GM23338 (cell line): ENCODE measurements around the gene PCDHAC2. TPM values are rescaled to one million over a fixed set of nuclear protein-coding genes. Genes with fewer than 3 reads are reported as not detected.

Source experiments
- ATAC-seq: fragments of 200-7000 bp; cut with Tn5 transposase; 3 replicates; pipeline ENCODE4 v1.9.1; 2020
- DNase-seq: peaks from one replicate; pipeline ENCODE4 v3.0.0-alpha.2; 2015; ENCODE audit warnings: low spot score
- H2AFZ ChIP-seq: fragments of 200-600 bp; sonication (generic); 2 replicates; pipeline ENCODE4 v1.8.0; 2016; ENCODE audit warnings: antibody characterized with exemption, mild to moderate bottlenecking, moderate library complexity
- H3F3A ChIP-seq: fragments of 200-600 bp; sonication (generic); replicated peaks from 2 replicates; pipeline ENCODE4 v1.8.0; 2017; ENCODE audit warnings: antibody characterized with exemption, mixed run types, low read depth
- H3K27ac ChIP-seq: fragments of 200-600 bp; sonication (generic); 2 replicates; pipeline ENCODE4 v1.6.1; 2016; ENCODE audit warnings: low read depth
- H3K27me3 ChIP-seq: fragments of 200-600 bp; sonication (generic); 2 replicates; pipeline ENCODE4 v1.8.0; 2016; ENCODE audit warnings: mild to moderate bottlenecking, mixed run types, moderate library complexity; ENCODE audit not compliant: insufficient read depth
- H3K36me3 ChIP-seq: fragments of 200-600 bp; sonication (generic); 2 replicates; pipeline ENCODE4 v1.8.0; 2016; ENCODE audit warnings: mild to moderate bottlenecking; ENCODE audit not compliant: insufficient read depth
- H3K4me1 ChIP-seq: fragments of 200-600 bp; sonication (generic); 2 replicates; pipeline ENCODE4 v1.8.0; 2016; ENCODE audit warnings: mild to moderate bottlenecking, moderate library complexity; ENCODE audit not compliant: insufficient read depth
- H3K4me2 ChIP-seq: fragments of 200-600 bp; sonication (generic); 2 replicates; pipeline ENCODE4 v1.7.1; 2017; ENCODE audit warnings: mixed run types
- H3K4me3 ChIP-seq: fragments of 200-600 bp; sonication (generic); 2 replicates; pipeline ENCODE4 v1.6.1; 2016; ENCODE audit warnings: mixed run types
- H3K79me2 ChIP-seq: fragments of 200-600 bp; sonication (generic); replicated peaks from 2 replicates; pipeline ENCODE4 v1.8.0; 2017; ENCODE audit warnings: mild to moderate bottlenecking; ENCODE audit not compliant: insufficient read depth
- H3K9me2 ChIP-seq: fragments of 200-600 bp; sonication (generic); 2 replicates; pipeline ENCODE4 v1.8.0; 2017; ENCODE audit not compliant: insufficient read depth
- H4K20me1 ChIP-seq: fragments of 200-600 bp; sonication (generic); replicated peaks from 2 replicates; pipeline ENCODE4 v1.8.0; 2017; ENCODE audit warnings: mild to moderate bottlenecking; ENCODE audit not compliant: insufficient read depth
- H3K27ac Mint-ChIP-seq: 2 replicates; pipeline ENCODE4 v1.8.0; 2020; ENCODE audit warnings: inconsistent platforms, mild to moderate bottlenecking, moderate library complexity, mixed read lengths
- H3K27me3 Mint-ChIP-seq: 3 replicates; pipeline ENCODE4 v1.8.0; 2022; ENCODE audit warnings: low read depth, mild to moderate bottlenecking, moderate library complexity, mixed read lengths, inconsistent platforms; ENCODE audit not compliant: insufficient read depth, poor library complexity
- H3K36me3 Mint-ChIP-seq: 3 replicates; pipeline ENCODE4 v1.8.0; 2021; ENCODE audit warnings: low read depth, mild to moderate bottlenecking, inconsistent platforms, moderate library complexity, mixed read lengths
- H3K4me1 Mint-ChIP-seq: 3 replicates; pipeline ENCODE4 v1.8.0; 2020; ENCODE audit warnings: mild to moderate bottlenecking, inconsistent platforms, mixed read lengths
- H3K4me3 Mint-ChIP-seq: 3 replicates; pipeline ENCODE4 v1.8.0; 2021; ENCODE audit warnings: moderate library complexity, mild to moderate bottlenecking, inconsistent platforms, mixed read lengths
- H3K9me3 Mint-ChIP-seq: 3 replicates; pipeline ENCODE4 v1.8.0; 2020; ENCODE audit warnings: moderate library complexity, mild to moderate bottlenecking, inconsistent platforms, mixed read lengths
- CREB1 ChIP-seq: fragments of 250-450 bp; sonication (Bioruptor Pico); IDR thresholded peaks from 2 replicates; pipeline ENCODE4 v1.5.0; 2020; ENCODE audit warnings: low read depth, mild to moderate bottlenecking, moderate library complexity
- EZH2 ChIP-seq: fragments of 200-600 bp; sonication (generic); IDR thresholded peaks from one replicate; pipeline ENCODE4 v1.8.0; 2017; ENCODE audit warnings: antibody characterized with exemption, mild to moderate bottlenecking, low read depth; ENCODE audit not compliant: unreplicated experiment
- JUNB ChIP-seq: IDR thresholded peaks from one replicate; pipeline ENCODE4 v1.6.1; 2016; ENCODE audit warnings: antibody characterized with exemption; ENCODE audit not compliant: unreplicated experiment
- ZNF114 ChIP-seq: fragments of 250-450 bp; sonication (Bioruptor Pico); IDR thresholded peaks from 2 replicates; pipeline ENCODE4 v1.5.0; 2020; ENCODE audit warnings: mild to moderate bottlenecking, moderate library complexity
- ZNF331 ChIP-seq: fragments of 250-450 bp; sonication (Bioruptor Pico); IDR thresholded peaks from 2 replicates; pipeline ENCODE4 v1.5.0; 2020; ENCODE audit warnings: low read depth, mild to moderate bottlenecking, moderate library complexity
- polyA plus RNA-seq: library from polyadenylated mRNA; unstranded; fragments of >200 nt; fragmentation: Nextera tagmentation; extraction: Ambion mirVana; gene quantifications from 2 replicates; pipeline ENCODE4 v1.2.1, GENCODE V29; 2016
- total RNA-seq: library from RNA; depleted of rRNA; stranded (reverse); fragments of >200 nt; shearing (Covaris generic); gene quantifications from 2 replicates; pipeline ENCODE4 v1.2.3, GENCODE V29; 2014
- TF ChIP-seq, protein P1 (sequence below): IDR thresholded peaks from one replicate; pipeline ENCODE4 v1.6.1; 2018; ENCODE audit warnings: antibody characterized with exemption; ENCODE audit not compliant: unreplicated experiment
- TF ChIP-seq, protein P2 (sequence below), 2 experiments: fragments of 200-600 bp in 1 of 2; sonication (generic) in 1 of 2; conservative IDR thresholded peaks; 2 replicates each; pipeline versions ENCODE4 v1.5.1 to v1.6.1; 2016 to 2017; ENCODE audit warnings: antibody characterized with exemption in 2 of 2, low read depth in 2 of 2, mild to moderate bottlenecking in 2 of 2, moderate library complexity in 1 of 2
- TF ChIP-seq, protein P3 (sequence below): IDR thresholded peaks from 2 replicates; pipeline ENCODE4 v1.6.1; 2016; ENCODE audit warnings: antibody characterized with exemption

The PCDHAC2 gene
- total and polyA plus RNA-seq, 2 experiments from 2014 or later, result 1.8 to 11.8 TPM

DNA sequence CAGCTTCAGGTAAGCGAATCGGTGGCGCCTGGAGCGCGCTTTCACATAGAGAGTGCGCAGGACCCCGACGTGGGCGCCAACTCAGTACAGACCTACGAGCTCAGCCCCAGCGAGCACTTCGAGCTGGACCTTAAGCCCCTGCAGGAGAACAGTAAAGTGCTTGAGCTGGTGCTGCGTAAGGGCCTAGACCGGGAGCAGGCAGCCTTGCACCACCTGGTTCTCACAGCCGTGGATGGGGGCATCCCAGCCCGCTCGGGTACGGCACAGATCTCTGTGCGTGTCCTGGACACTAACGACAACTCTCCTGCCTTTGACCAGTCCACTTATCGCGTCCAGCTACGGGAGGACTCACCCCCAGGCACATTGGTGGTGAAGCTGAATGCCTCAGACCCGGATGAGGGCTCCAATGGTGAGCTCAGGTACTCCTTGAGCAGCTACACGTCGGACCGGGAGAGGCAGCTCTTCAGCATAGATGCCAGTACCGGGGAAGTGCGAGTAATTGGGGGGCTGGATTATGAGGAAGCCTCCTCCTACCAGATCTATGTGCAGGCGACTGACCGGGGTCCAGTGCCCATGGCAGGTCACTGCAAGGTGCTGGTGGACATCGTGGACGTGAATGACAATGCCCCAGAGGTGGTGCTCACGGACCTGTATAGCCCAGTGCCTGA lies 1.1 kb downstream of the PCDHAC2 start:
- H3K27me3 ChIP-seq, result peaks cover 43% of the 10 kb centered on the region
- no peak overlapping the region for H3K27ac ChIP-seq
- H2AFZ ChIP-seq, result peak overlapping the region; percentile 86
- H3K4me3 ChIP-seq, result peak overlapping the region; percentile 93
- H3K27ac Mint-ChIP-seq, result no peak overlapping the region
- peaks cover 43% of the 10 kb centered on the region for H3K4me1 Mint-ChIP-seq
- 0 out of 2 replicates have a peak, but pooled peaks cover 14% of the 10 kb centered on the region for H3K79me2 ChIP-seq
- peaks cover 14% of the 10 kb centered on the region for H3K4me1 ChIP-seq
- no peaks in the 10 kb centered on the region for H3F3A ChIP-seq
- no peaks in the 10 kb centered on the region for H3K9me2 ChIP-seq
- ATAC-seq, result peak; percentile 58
- H3K36me3 Mint-ChIP-seq, result peaks cover 4% of the 10 kb centered on the region; the same call in 2 of the 3 replicates
- peak; percentile 36 for DNase-seq
- peak overlapping the region; percentile 90 for H3K4me3 Mint-ChIP-seq
- H4K20me1 ChIP-seq, result 0 out of 2 replicates have a peak, but pooled peaks cover 3% of the 10 kb centered on the region
- no peaks in the 10 kb centered on the region for H3K9me3 Mint-ChIP-seq
- no peak for TF ChIP-seq ZNF331
- TF ChIP-seq, protein P1, sequence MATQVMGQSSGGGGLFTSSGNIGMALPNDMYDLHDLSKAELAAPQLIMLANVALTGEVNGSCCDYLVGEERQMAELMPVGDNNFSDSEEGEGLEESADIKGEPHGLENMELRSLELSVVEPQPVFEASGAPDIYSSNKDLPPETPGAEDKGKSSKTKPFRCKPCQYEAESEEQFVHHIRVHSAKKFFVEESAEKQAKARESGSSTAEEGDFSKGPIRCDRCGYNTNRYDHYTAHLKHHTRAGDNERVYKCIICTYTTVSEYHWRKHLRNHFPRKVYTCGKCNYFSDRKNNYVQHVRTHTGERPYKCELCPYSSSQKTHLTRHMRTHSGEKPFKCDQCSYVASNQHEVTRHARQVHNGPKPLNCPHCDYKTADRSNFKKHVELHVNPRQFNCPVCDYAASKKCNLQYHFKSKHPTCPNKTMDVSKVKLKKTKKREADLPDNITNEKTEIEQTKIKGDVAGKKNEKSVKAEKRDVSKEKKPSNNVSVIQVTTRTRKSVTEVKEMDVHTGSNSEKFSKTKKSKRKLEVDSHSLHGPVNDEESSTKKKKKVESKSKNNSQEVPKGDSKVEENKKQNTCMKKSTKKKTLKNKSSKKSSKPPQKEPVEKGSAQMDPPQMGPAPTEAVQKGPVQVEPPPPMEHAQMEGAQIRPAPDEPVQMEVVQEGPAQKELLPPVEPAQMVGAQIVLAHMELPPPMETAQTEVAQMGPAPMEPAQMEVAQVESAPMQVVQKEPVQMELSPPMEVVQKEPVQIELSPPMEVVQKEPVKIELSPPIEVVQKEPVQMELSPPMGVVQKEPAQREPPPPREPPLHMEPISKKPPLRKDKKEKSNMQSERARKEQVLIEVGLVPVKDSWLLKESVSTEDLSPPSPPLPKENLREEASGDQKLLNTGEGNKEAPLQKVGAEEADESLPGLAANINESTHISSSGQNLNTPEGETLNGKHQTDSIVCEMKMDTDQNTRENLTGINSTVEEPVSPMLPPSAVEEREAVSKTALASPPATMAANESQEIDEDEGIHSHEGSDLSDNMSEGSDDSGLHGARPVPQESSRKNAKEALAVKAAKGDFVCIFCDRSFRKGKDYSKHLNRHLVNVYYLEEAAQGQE, result no peak
- TF ChIP-seq, protein P2, sequence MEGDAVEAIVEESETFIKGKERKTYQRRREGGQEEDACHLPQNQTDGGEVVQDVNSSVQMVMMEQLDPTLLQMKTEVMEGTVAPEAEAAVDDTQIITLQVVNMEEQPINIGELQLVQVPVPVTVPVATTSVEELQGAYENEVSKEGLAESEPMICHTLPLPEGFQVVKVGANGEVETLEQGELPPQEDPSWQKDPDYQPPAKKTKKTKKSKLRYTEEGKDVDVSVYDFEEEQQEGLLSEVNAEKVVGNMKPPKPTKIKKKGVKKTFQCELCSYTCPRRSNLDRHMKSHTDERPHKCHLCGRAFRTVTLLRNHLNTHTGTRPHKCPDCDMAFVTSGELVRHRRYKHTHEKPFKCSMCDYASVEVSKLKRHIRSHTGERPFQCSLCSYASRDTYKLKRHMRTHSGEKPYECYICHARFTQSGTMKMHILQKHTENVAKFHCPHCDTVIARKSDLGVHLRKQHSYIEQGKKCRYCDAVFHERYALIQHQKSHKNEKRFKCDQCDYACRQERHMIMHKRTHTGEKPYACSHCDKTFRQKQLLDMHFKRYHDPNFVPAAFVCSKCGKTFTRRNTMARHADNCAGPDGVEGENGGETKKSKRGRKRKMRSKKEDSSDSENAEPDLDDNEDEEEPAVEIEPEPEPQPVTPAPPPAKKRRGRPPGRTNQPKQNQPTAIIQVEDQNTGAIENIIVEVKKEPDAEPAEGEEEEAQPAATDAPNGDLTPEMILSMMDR (conservative IDR thresholded peaks at IDR 0.05; ENCODE audit: low read depth in 2 of 2), result peak in 1 of 2 experiments; percentile 20; a peak in 1 of 4 replicates
- H3K27me3 Mint-ChIP-seq, result peaks cover 26% of the 10 kb centered on the region
- no peaks in the 10 kb centered on the region for H3K36me3 ChIP-seq
- peak overlapping the region; percentile 99 for H3K4me2 ChIP-seq

DNA sequence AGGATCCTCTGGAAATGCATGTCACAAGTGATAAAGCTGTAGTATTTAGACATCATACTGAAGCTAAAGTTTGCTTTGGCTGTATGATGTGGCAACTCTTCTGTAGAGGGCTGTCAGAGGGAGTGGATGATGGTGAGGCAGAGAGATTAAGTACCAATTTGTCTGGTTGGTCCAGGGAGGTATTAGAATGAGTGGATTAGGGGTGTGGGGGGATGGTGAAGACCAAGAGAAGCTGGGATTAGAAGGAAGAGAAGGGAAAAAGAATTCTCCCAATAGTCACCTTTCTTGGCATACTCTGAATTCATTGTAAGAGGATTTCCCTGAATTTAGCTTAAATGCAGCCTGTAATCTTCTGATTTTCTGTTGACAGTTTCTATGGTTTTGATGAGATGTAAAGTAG lies 3.6 kb downstream of the PCDHAC2 start:
- peaks cover 12% of the 10 kb centered on the region for H3K4me1 ChIP-seq
- H3K79me2 ChIP-seq, result 0 out of 2 replicates have a peak, but pooled peaks cover 15% of the 10 kb centered on the region
- H3K9me2 ChIP-seq, result no peaks in the 10 kb centered on the region
- Mint-ChIP-seq H3K9me3 (no peaks in the 10 kb centered on the region), H3K27ac (no peak overlapping the region), H3K4me1 (peaks cover 43% of the 10 kb centered on the region), H3K4me3 (no peak overlapping the region; the same call in 2 of the 3 replicates), H3K36me3 (peaks cover 4% of the 10 kb centered on the region; the same call in 2 of the 3 replicates), H3K27me3 (peaks cover 22% of the 10 kb centered on the region)
- peaks cover 36% of the 10 kb centered on the region for H3K27me3 ChIP-seq
- DNase-seq (no peak), ATAC-seq (no peak)
- no peak overlapping the region for H3K4me3 ChIP-seq
- H3K4me2 ChIP-seq, result no peak overlapping the region
- no peaks in the 10 kb centered on the region for H3F3A ChIP-seq
- no peaks in the 10 kb centered on the region for H3K36me3 ChIP-seq
- H3K27ac ChIP-seq, result no peak overlapping the region
- H2AFZ ChIP-seq, result no peak overlapping the region
- TF ChIP-seq CREB1, result no peak
- TF ChIP-seq, protein P2 (conservative IDR thresholded peaks at IDR 0.05; ENCODE audit: low read depth in 2 of 2), result no peak
- TF ChIP-seq JUNB, result no peak
- no peak for TF ChIP-seq ZNF114 (CRISPR knock-in tag)
- no peak for TF ChIP-seq ZNF331
- TF ChIP-seq EZH2, result no peak
- TF ChIP-seq, protein P3, sequence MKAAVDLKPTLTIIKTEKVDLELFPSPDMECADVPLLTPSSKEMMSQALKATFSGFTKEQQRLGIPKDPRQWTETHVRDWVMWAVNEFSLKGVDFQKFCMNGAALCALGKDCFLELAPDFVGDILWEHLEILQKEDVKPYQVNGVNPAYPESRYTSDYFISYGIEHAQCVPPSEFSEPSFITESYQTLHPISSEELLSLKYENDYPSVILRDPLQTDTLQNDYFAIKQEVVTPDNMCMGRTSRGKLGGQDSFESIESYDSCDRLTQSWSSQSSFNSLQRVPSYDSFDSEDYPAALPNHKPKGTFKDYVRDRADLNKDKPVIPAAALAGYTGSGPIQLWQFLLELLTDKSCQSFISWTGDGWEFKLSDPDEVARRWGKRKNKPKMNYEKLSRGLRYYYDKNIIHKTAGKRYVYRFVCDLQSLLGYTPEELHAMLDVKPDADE, result no peak
- TF ChIP-seq, protein P1, result no peak
- H4K20me1 ChIP-seq, result no peaks in the 10 kb centered on the region
